ENCODE results near the gene PCDH12. TPM values are rescaled to one million over a fixed set of nuclear protein-coding genes. Genes with fewer than 3 reads are reported as not detected.

The PCDH12 gene
- total RNA-seq (10 to 100 TPM in 5 of 10 donors, 1 to 10 TPM in 5; 4.9 to 16.6 (median 9.6) TPM), polyA plus RNA-seq (1 to 10 TPM; 3.6 to 3.7 TPM)
- long read RNA-seq, donor 1, full-length matches to known transcripts = 7 of 11 reads
- long read RNA-seq, donor 1, partial matches to known transcripts = 0 of 11 reads
- long read RNA-seq, donor 1, other reads (novel, unspliced or antisense) = 4 of 11 reads
- long read RNA-seq, donor 2, full-length matches to known transcripts = 7 of 17 reads
- long read RNA-seq, donor 2, partial matches to known transcripts = 10 of 17 reads
- long read RNA-seq, donor 2, other reads (novel, unspliced or antisense) = 0 of 17 reads
- long read RNA-seq, donor 3, full-length matches to known transcripts = 29 of 31 reads
- long read RNA-seq, donor 3, partial matches to known transcripts = 0 of 31 reads
- long read RNA-seq, donor 3, other reads (novel, unspliced or antisense) = 2 of 31 reads

GRCh38 chr5:141958113-141958512 lies at the start of gene PCDH12:
TSS of gene PCDH12 (minus strand) at chr5:141958202. CDS start at chr5:141957851, 351 bp downstream.
- peaks cover 5 to 67% (median 46%) of the 10 kb centered on the region in 9 donors for H3K4me1 ChIP-seq
- peak within 1 kb of the TSS; percentile 25 to 60 (median 50) for H3K4me3 ChIP-seq
- H3K27ac ChIP-seq = peak within 1 kb of the TSS; percentile 59 to 89 (median 83)
- DNase-seq (peak; percentile 68 to 83), ATAC-seq (peak; percentile 58 to 82 (median 72))
- TF ChIP-seq CTCF (IDR thresholded peaks at IDR 0.05) = peak in 2 of 9 donors; percentile 10 to 16
- no peaks in the 10 kb centered on the region for H3K27me3 ChIP-seq
- intact Hi-C loops (cut with DNase I) = loop anchor here in 8 of 10 donors (2.0 to 10.0 kb wide), 4 partner anchors 36 to 77 kb away; partner anchors contain the start of gene DELE1 (in 5 of the 8)
- peaks cover 0 to 4% (median 0%) of the 10 kb centered on the region in 9 donors for H3K36me3 ChIP-seq
- no peaks in the 10 kb centered on the region for H3K9me3 ChIP-seq
- 17 to 31% methylated on average over 7 of the region's 7 CpGs for WGBS, 2 donors

- Histone ChIP-seq H3K27ac (peak overlapping the region in 1 of 10 donors; percentile 8), H3K9me3 (no peaks in the 10 kb centered on the region), H3K4me3 (no peak overlapping the region), H3K36me3 (peaks cover 0 to 95% (median 24%) of the 10 kb centered on the region in 9 donors), H3K4me1 (peaks cover 0 to 22% (median 4%) of the 10 kb centered on the region in 9 donors), H3K27me3 (no peaks in the 10 kb centered on the region)
- intact Hi-C loops (cut with DNase I) = loop anchor here in 2 of 10 donors (10.0 kb wide), 2 partner anchors 538 to 688 kb away; no protein-coding TSS in a partner anchor
- WGBS, 2 donors = 90 to 94% methylated on average over 1 of the region's 1 CpG
- DNase-seq = no peak
- no peak for ATAC-seq
- TF ChIP-seq CTCF (IDR thresholded peaks at IDR 0.05) = no peak
Observed at GRCh38 chr5:142007237-142007544, 49.2 kb upstream of the PCDH12 start.

GRCh38 chr5:142006363-142007236 lies 48.6 kb upstream of the PCDH12 start:
- 86 to 90% methylated on average over 3 of the region's 3 CpGs for WGBS, 2 donors
- intact Hi-C loops (cut with DNase I) = loop anchor here in 2 of 10 donors (10.0 kb wide), 2 partner anchors 538 to 688 kb away; no protein-coding TSS in a partner anchor
- Histone ChIP-seq H3K27me3 (no peaks in the 10 kb centered on the region), H3K4me1 (peaks cover 0 to 16% (median 0%) of the 10 kb centered on the region in 9 donors), H3K27ac (peak overlapping the region in 1 of 10 donors; percentile 8), H3K36me3 (peaks cover 0 to 98% (median 29%) of the 10 kb centered on the region in 9 donors), H3K4me3 (no peak overlapping the region), H3K9me3 (no peaks in the 10 kb centered on the region)
- no peak for TF ChIP-seq CTCF (IDR thresholded peaks at IDR 0.05)
- DNase-seq = no peak
- ATAC-seq = peak in 3 of 8 donors; percentile 13 to 29 (median 26)
